Osteoblast (primary cell): ENCODE data around the gene HOXA2. TPM values are rescaled to one million over a fixed set of nuclear protein-coding genes. Genes with fewer than 3 reads are reported as not detected.

Experiments
- DNase-seq: peaks from one replicate; pipeline ENCODE4 v3.0.0; 2011; ENCODE audit warnings: low spot score, mixed read lengths; ENCODE audit not compliant: insufficient read length; ENCODE audit errors: missing footprints
- H2AFZ ChIP-seq: 2 replicates; pipeline ENCODE4 v1.6.0; 2011; ENCODE audit warnings: mild to moderate bottlenecking, low read length
- H3K27ac ChIP-seq: 2 replicates; pipeline ENCODE4 v1.5.1; 2011; ENCODE audit warnings: mild to moderate bottlenecking, low read depth, low read length, moderate library complexity
- H3K27me3 ChIP-seq: 2 replicates; pipeline ENCODE4 v1.6.0; 2012; ENCODE audit warnings: mild to moderate bottlenecking, control low read depth, inconsistent platforms, low read length, moderate library complexity; ENCODE audit not compliant: insufficient read depth
- H3K36me3 ChIP-seq: 2 replicates; pipeline ENCODE4 v1.5.1; 2011; ENCODE audit warnings: mild to moderate bottlenecking, low read length, control low read depth, moderate library complexity; ENCODE audit not compliant: insufficient read depth
- H3K4me1 ChIP-seq: 2 replicates; pipeline ENCODE4 v1.5.1; 2011; ENCODE audit warnings: mild to moderate bottlenecking, low read length, control low read depth, moderate library complexity; ENCODE audit not compliant: insufficient read depth
- H3K4me2 ChIP-seq: 2 replicates; pipeline ENCODE4 v1.6.0; 2011; ENCODE audit warnings: mild to moderate bottlenecking, low read length; ENCODE audit not compliant: insufficient read depth
- H3K4me3 ChIP-seq: fragments of 200-600 bp; sonication (generic); 3 replicates; pipeline ENCODE4 v1.5.1; 2012; ENCODE audit warnings: mild to moderate bottlenecking, low read length, inconsistent platforms; ENCODE audit not compliant: insufficient read depth
- H3K79me2 ChIP-seq: 2 replicates; pipeline ENCODE4 v1.6.0; 2012; ENCODE audit warnings: mild to moderate bottlenecking, low read length, control low read depth, inconsistent platforms; ENCODE audit not compliant: insufficient read depth
- H3K9me3 ChIP-seq: 2 replicates; pipeline ENCODE4 v1.5.1; 2011; ENCODE audit warnings: low read depth, low read length, control low read depth
- H4K20me1 ChIP-seq: 2 replicates; pipeline ENCODE4 v1.6.0; 2012; ENCODE audit warnings: mild to moderate bottlenecking, low read length, control low read depth; ENCODE audit not compliant: insufficient read depth
- total RNA-seq: library from RNA; depleted of rRNA; stranded (reverse); fragments of >200 nt; gene quantifications from 2 replicates; pipeline ENCODE4 v1.2.3, GENCODE V29; 2012
- TF ChIP-seq, protein P1 (sequence below): IDR thresholded peaks from 2 replicates; pipeline ENCODE4 v1.5.1; 2011; ENCODE audit warnings: mild to moderate bottlenecking, low read depth, low read length, moderate library complexity; ENCODE audit errors: extremely low read depth

Gene HOXA2
- total RNA-seq, 1 donor, result 0.36 TPM

DNA sequence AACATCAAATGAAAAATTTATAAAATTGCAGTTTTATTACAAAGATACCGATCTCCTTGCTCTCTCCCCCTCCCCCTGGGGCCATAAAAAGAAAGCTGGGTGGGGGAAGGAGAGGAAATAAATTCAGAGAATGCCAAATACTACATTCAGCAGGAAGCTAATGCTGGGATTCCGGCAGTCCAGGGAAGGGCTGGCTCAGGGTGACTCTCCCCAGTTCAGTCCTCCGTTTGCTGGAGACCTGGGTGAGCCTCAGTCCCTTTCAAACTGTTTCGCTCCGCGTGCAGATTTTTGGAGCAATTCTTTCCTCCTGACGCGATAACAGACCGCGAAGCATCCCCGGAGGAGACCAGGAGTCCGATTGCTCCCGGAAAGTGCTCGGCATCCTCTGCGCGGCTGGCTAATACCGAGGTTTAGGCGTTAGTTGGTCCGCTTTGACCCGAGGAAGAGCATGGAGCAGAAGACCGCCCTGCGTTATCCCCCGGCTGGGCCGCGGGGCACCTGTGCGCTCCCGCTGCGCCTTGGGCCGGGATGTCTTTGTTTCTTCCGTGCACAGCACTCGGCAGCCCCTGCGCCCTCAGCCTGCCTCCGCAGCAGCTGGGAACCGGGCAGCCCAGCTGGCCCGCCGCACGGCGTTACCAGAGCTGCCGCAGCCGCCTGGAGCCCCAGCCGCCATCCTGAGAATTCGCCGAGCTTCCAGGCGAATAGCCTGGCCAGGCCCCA, 3.9 kb upstream of the HOXA2 start:
- peaks cover 13% of the 10 kb centered on the region for H3K79me2 ChIP-seq
- H2AFZ ChIP-seq, result no peak overlapping the region
- peaks cover 4% of the 10 kb centered on the region for H3K36me3 ChIP-seq
- H3K27me3 ChIP-seq, result no peaks in the 10 kb centered on the region
- DNase-seq, result peak; percentile 85
- no peaks in the 10 kb centered on the region for H3K9me3 ChIP-seq
- no peak overlapping the region for H3K4me2 ChIP-seq
- TF ChIP-seq, protein P1, sequence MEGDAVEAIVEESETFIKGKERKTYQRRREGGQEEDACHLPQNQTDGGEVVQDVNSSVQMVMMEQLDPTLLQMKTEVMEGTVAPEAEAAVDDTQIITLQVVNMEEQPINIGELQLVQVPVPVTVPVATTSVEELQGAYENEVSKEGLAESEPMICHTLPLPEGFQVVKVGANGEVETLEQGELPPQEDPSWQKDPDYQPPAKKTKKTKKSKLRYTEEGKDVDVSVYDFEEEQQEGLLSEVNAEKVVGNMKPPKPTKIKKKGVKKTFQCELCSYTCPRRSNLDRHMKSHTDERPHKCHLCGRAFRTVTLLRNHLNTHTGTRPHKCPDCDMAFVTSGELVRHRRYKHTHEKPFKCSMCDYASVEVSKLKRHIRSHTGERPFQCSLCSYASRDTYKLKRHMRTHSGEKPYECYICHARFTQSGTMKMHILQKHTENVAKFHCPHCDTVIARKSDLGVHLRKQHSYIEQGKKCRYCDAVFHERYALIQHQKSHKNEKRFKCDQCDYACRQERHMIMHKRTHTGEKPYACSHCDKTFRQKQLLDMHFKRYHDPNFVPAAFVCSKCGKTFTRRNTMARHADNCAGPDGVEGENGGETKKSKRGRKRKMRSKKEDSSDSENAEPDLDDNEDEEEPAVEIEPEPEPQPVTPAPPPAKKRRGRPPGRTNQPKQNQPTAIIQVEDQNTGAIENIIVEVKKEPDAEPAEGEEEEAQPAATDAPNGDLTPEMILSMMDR, result no peak
- peaks cover 25% of the 10 kb centered on the region for H3K4me1 ChIP-seq
- no peak overlapping the region for H3K27ac ChIP-seq
- H3K4me3 ChIP-seq, result no peak overlapping the region
- H4K20me1 ChIP-seq, result peaks cover 5% of the 10 kb centered on the region

DNA sequence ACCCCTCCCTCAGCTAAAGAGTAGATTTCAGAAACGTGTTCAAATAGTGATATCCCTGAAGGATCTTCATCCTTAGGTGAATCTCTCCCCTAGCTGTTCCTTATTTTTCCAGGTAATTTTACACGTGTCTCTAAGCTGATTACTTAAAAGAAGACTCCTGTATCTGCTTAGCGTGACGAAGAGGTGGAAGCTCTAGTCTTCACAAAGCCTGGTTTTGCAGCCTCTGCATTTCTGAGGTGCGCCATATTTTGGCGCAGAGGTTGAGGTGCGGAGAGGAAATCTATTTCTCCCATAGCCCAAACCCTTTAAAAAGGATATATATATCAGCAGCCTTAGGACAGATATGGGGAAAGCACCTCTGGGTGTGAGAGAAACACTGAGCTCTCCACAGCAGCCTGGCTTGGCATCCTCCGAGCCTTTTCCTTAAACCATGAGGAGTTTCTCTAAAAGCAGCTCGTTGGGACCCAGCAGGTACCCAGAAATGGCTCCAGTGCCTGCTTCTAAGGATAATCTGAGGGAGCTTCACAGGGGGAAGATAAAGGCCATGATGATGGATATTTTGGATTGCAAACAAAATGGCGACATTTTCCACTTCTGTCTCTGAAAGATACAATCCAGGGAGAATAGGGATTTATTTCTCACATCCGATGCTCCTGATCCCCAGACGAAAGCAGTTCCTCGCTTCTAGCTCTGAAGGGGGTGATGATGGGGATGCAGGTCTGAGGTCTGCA, 3.0 kb upstream of the HOXA2 start:
- H3K27me3 ChIP-seq, result no peaks in the 10 kb centered on the region
- peak overlapping the region; percentile 20 for H3K27ac ChIP-seq
- no peak overlapping the region for H3K4me3 ChIP-seq
- H3K4me2 ChIP-seq, result no peak overlapping the region
- no peaks in the 10 kb centered on the region for H3K9me3 ChIP-seq
- H3K36me3 ChIP-seq, result peaks cover 13% of the 10 kb centered on the region
- TF ChIP-seq, protein P1, result no peak
- DNase-seq, result no peak
- H3K79me2 ChIP-seq, result peaks cover 20% of the 10 kb centered on the region
- H3K4me1 ChIP-seq, result peaks cover 17% of the 10 kb centered on the region
- peaks cover 6% of the 10 kb centered on the region for H4K20me1 ChIP-seq
- no peak overlapping the region for H2AFZ ChIP-seq

DNA sequence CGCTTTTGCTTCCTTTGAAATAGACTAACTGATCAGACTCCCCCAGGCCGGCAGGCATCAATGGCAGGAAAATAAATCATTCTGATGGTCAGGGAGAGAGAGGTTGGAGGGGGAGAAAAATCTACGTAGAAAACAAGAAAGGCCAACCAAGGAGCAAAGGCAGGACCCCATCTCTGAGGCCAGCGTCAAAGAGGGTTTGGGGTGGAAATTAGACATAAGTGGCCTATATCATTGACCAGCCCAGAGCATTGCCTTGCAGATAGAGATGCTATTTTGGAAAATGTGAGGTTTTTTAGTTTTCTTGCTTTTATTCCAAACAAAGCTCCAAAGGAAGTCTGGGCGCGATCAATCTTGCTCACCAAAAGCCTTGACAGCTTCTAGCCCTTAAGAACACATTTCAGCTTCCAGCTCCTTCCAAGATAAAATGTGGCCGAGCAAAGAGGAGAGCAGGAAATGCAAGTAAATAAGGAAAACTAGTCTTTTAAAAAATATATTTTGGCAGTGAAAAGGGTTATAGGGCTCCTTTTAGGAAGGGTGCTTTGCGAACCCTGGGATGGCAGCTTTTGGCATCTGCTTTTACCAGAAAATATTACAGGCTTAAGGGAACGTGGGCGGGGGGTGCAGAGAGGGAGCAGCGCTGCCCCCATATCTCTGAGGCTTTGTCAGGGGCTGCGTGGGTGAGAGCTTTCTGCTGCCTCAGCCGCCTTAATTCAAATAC, 2.0 kb upstream of the HOXA2 start:
- Histone ChIP-seq H3K36me3 (peaks cover 20% of the 10 kb centered on the region), H3K27me3 (no peaks in the 10 kb centered on the region), H3K27ac (peak overlapping the region; percentile 20), H3K9me3 (no peaks in the 10 kb centered on the region), H2AFZ (no peak overlapping the region), H4K20me1 (peaks cover 8% of the 10 kb centered on the region), H3K4me3 (no peak overlapping the region), H3K79me2 (peaks cover 21% of the 10 kb centered on the region), H3K4me2 (peak overlapping the region; percentile 44), H3K4me1 (peaks cover 14% of the 10 kb centered on the region)
- DNase-seq, result peak; percentile 92
- TF ChIP-seq, protein P1, result no peak
